Measurements from ENCODE around the gene IL17RD.

IL17RD gene

GRCh38 chr3:57110214-57110613 is 54.9 kb downstream of the IL17RD start:
- Histone ChIP-seq H3K4me3 (ENCODE audit: low read length) (no peak overlapping the region), H3K4me1 (ENCODE audit: control insufficient read depth, low read length) (no peaks in the 10 kb centered on the region), H3K9me3 (ENCODE audit: control insufficient read depth, insufficient read depth, low read length) (no peaks in the 10 kb centered on the region), H3F3A (ENCODE audit: control insufficient read depth, insufficient read depth) (no peaks in the 10 kb centered on the region), H3K36me3 (ENCODE audit: control insufficient read depth, low read length) (no peaks in the 10 kb centered on the region), H3K27ac (ENCODE audit: low read depth, low read length) (no peak overlapping the region), H3K9me2 (replicated peaks; ENCODE audit: control insufficient read depth, low read length) (no peaks in the 10 kb centered on the region), H4K20me1 (ENCODE audit: control insufficient read depth, insufficient read depth, low read depth, low read length) (no peaks in the 10 kb centered on the region), H3K79me2 (ENCODE audit: control insufficient read depth, low read length) (no peaks in the 10 kb centered on the region), H3K4me2 (ENCODE audit: low read length) (no peak overlapping the region), H3K27me3 (ENCODE audit: control insufficient read depth, low read length) (peaks cover under 1% of the 10 kb centered on the region; the same call in 1 of the 2 replicates)
- TF ChIP-seq EZH2phosphoT487 (IDR thresholded peaks at IDR 0.05; ENCODE audit: borderline replicate concordance, low read length) (no peak), CTCF (IDR thresholded peaks at IDR 0.05; ENCODE audit: low read depth, low read length, poor library complexity, severe bottlenecking) (no peak)

GRCh38 chr3:57109437-57110199 is 55.5 kb downstream of the IL17RD start:
- Histone ChIP-seq H3K9me2 (replicated peaks; ENCODE audit: control insufficient read depth, low read length) (no peaks in the 10 kb centered on the region), H3K9me3 (ENCODE audit: control insufficient read depth, insufficient read depth, low read length) (no peaks in the 10 kb centered on the region), H4K20me1 (ENCODE audit: control insufficient read depth, insufficient read depth, low read depth, low read length) (no peaks in the 10 kb centered on the region), H3K79me2 (ENCODE audit: control insufficient read depth, low read length) (no peaks in the 10 kb centered on the region), H3F3A (ENCODE audit: control insufficient read depth, insufficient read depth) (no peaks in the 10 kb centered on the region), H3K4me3 (ENCODE audit: low read length) (no peak overlapping the region), H3K27ac (ENCODE audit: low read depth, low read length) (no peak overlapping the region), H3K4me2 (ENCODE audit: low read length) (no peak overlapping the region), H3K27me3 (ENCODE audit: control insufficient read depth, low read length) (no peaks in the 10 kb centered on the region), H3K4me1 (ENCODE audit: control insufficient read depth, low read length) (no peaks in the 10 kb centered on the region), H3K36me3 (ENCODE audit: control insufficient read depth, low read length) (no peaks in the 10 kb centered on the region)
- TF ChIP-seq CTCF (IDR thresholded peaks at IDR 0.05; ENCODE audit: low read depth, low read length, poor library complexity, severe bottlenecking): no peak
- no peak for TF ChIP-seq EZH2phosphoT487 (IDR thresholded peaks at IDR 0.05; ENCODE audit: borderline replicate concordance, low read length)

- Histone ChIP-seq H3K27ac (ENCODE audit: low read depth, low read length) (no peak overlapping the region), H3K4me1 (ENCODE audit: control insufficient read depth, low read length) (no peaks in the 10 kb centered on the region), H3K79me2 (ENCODE audit: control insufficient read depth, low read length) (no peaks in the 10 kb centered on the region), H3K4me3 (ENCODE audit: low read length) (no peak overlapping the region), H3K27me3 (ENCODE audit: control insufficient read depth, low read length) (peaks cover 3% of the 10 kb centered on the region; the same call in 1 of the 2 replicates), H3K9me2 (replicated peaks; ENCODE audit: control insufficient read depth, low read length) (no peaks in the 10 kb centered on the region), H3K36me3 (ENCODE audit: control insufficient read depth, low read length) (no peaks in the 10 kb centered on the region), H3F3A (ENCODE audit: control insufficient read depth, insufficient read depth) (no peaks in the 10 kb centered on the region), H3K4me2 (ENCODE audit: low read length) (no peak overlapping the region), H3K9me3 (ENCODE audit: control insufficient read depth, insufficient read depth, low read length) (no peaks in the 10 kb centered on the region), H4K20me1 (ENCODE audit: control insufficient read depth, insufficient read depth, low read depth, low read length) (no peaks in the 10 kb centered on the region)
- TF ChIP-seq EZH2phosphoT487 (IDR thresholded peaks at IDR 0.05; ENCODE audit: borderline replicate concordance, low read length) (no peak), CTCF (IDR thresholded peaks at IDR 0.05; ENCODE audit: low read depth, low read length, poor library complexity, severe bottlenecking) (no peak)
These were observed 56.5 kb downstream of the IL17RD start for GRCh38 chr3:57108684-57109083.
